ENCODE measurements around the gene LRRK1. TPM values are rescaled to one million over a fixed set of nuclear protein-coding genes. Genes with fewer than 3 reads are reported as not detected.

Gene LRRK1
- total and polyA plus RNA-seq, 2 of the 4 experiments (the other 2 are of a cell fraction): 3.0 to 5.8 TPM

- Histone ChIP-seq H3K23ac (ENCODE audit: low read depth, low read length) (no peak overlapping the region), H2AK9ac (replicated peaks; ENCODE audit: low read depth, low read length, poor library complexity) (no peak overlapping the region), H3K56ac (ENCODE audit: extremely low read depth, insufficient read depth, low read length) (no peak overlapping the region), H3K14ac (replicated peaks; ENCODE audit: low read depth, low read length) (no peak overlapping the region), H3K36me3 (ENCODE audit: control insufficient read depth, insufficient read depth, low read length) (no peaks in the 10 kb centered on the region), H4K20me1 (ENCODE audit: insufficient read depth, low read length) (no peaks in the 10 kb centered on the region), H2BK15ac (ENCODE audit: low read depth, low read length) (no peak overlapping the region), H2BK20ac (ENCODE audit: low read depth, low read length) (no peak overlapping the region), H4K91ac (ENCODE audit: insufficient read depth, low read depth, low read length) (0 out of 2 replicates have a peak overlapping the region, but pooled peaks have one; percentile 23), H2AK5ac (ENCODE audit: low read depth, low read length) (no peak overlapping the region), H3K4me3 (ENCODE audit: insufficient read depth, low read depth, low read length) (no peak overlapping the region), H4K8ac (ENCODE audit: low read depth in 2 of 2, low read length in 2 of 2) (peak overlapping the region; percentile 52 to 53; a peak in 1 of 4 replicates), H3K4me1 (ENCODE audit: control insufficient read depth, insufficient read depth, low read length) (peaks cover 9% of the 10 kb centered on the region), H2BK5ac (ENCODE audit: low read depth, low read length, poor library complexity, severe bottlenecking) (no peak overlapping the region), H3K18ac (ENCODE audit: low read depth, low read length) (no peak overlapping the region), H4K5ac (ENCODE audit: low read depth, low read length) (no peak overlapping the region), H3K79me1 (ENCODE audit: low read depth in 1 of 2, low read length in 2 of 2) (no peaks in the 10 kb centered on the region), H2BK120ac (ENCODE audit: low read depth, low read length) (peak overlapping the region; percentile 41; the same call in 1 of the 2 replicates), H2AFZ (replicated peaks; ENCODE audit: low read length, poor library complexity) (peak overlapping the region; percentile 77), H3K9me1 (ENCODE audit: insufficient read depth, low read length) (peaks cover 2% of the 10 kb centered on the region; the same call in 1 of the 2 replicates), H3K4me2 (ENCODE audit: low read depth, low read length) (no peak overlapping the region), H3K27me3 (ENCODE audit: control insufficient read depth, insufficient read depth, low read length) (peaks cover 1% of the 10 kb centered on the region; the same call in 1 of the 2 replicates), H3K9me3 (ENCODE audit: control insufficient read depth, insufficient read depth, low read length) (no peaks in the 10 kb centered on the region), H3K4ac (ENCODE audit: low read depth, low read length) (no peak overlapping the region), H3K9ac (ENCODE audit: low read depth, low read length) (no peak overlapping the region), H3K27ac (ENCODE audit: insufficient read depth, low read length) (no peak overlapping the region)
- dilution Hi-C loops (cut with HindIII; ENCODE audit: low sequenced_read_pairs, unreplicated experiment): no loop called here
- ChIA-PET POLR2A (ENCODE audit: unreplicated experiment) (no interaction called here), CTCF (interaction anchor here (0.8 to 1.6 kb wide), 2 partner anchors 17 to 28 kb away, joined by 3 to 4 read pairs; no protein-coding TSS in a partner anchor)
- in situ Hi-C loops (cut with MboI; ENCODE audit: low sequenced_read_pairs): no loop called here
- intact Hi-C loops (cut with micrococcal nuclease): no loop called here
- no peak for DNase-seq
- 100% methylated on average over 1 of the region's 10 CpGs; no CpG with 5 or more reads in 1 of the 2 experiments for WGBS, 2 experiments (ENCODE audit: extremely low coverage in 2 of 2, insufficient read length in 1 of 2)
- no TSS peak for BruUV-seq (replicated peaks)
- ATAC-seq (ENCODE audit: low read depth): no peak
- TF ChIP-seq POLR2A (IDR thresholded peaks at IDR 0.05; ENCODE audit: low read depth, low read length): no peak
- TF ChIP-seq BHLHE40 (IDR thresholded peaks at IDR 0.05; ENCODE audit: low read depth, low read length): no peak
- TF ChIP-seq RCOR1 (IDR thresholded peaks at IDR 0.05; ENCODE audit: insufficient replicate concordance, low read length): no peak
- no peak for TF ChIP-seq SMC3 (IDR thresholded peaks at IDR 0.05; ENCODE audit: low read depth, low read length)
- no peak for TF ChIP-seq MAFK (IDR thresholded peaks at IDR 0.05; ENCODE audit: low read depth, low read length)
- no peak for TF ChIP-seq RAD21 (IDR thresholded peaks at IDR 0.05; ENCODE audit: low read length)
- no peak for TF ChIP-seq CEBPB (IDR thresholded peaks at IDR 0.05; ENCODE audit: low read depth, low read length)
- TF ChIP-seq CHD1 (IDR thresholded peaks at IDR 0.05; ENCODE audit: low read depth, low read length): no peak
- TF ChIP-seq MXI1 (IDR thresholded peaks at IDR 0.05; ENCODE audit: borderline replicate concordance, low read depth, low read length): no peak
- TF ChIP-seq ELK1 (IDR thresholded peaks at IDR 0.05; ENCODE audit: borderline replicate concordance, low read depth, low read length): no peak
- no peak for TF ChIP-seq FOS (IDR thresholded peaks at IDR 0.05; ENCODE audit: low read depth, low read length)
- TF ChIP-seq RFX5 (IDR thresholded peaks at IDR 0.05; ENCODE audit: low read depth, low read length): no peak
- TF ChIP-seq CTCF (conservative IDR thresholded peaks at IDR 0.05; ENCODE audit: low read depth, low read length): no peak
- no peak for TF ChIP-seq MAZ (IDR thresholded peaks at IDR 0.05; ENCODE audit: borderline replicate concordance, low read depth, low read length)
- no peak for TF ChIP-seq NFE2L2 (IDR thresholded peaks at IDR 0.05; ENCODE audit: low read depth, low read length)
These were observed 29.0 kb upstream of the LRRK1 start for GRCh38 chr15:100890051-100890720.
